HK-2 (cell line): Measurements from ENCODE around the gene CD3G.
"Not testable (repeated sequence)": the region's sequence is repeated elsewhere in the genome, so short reads cannot be mapped to it uniquely, and the experiment has no call there.

Source experiments
- DNase-seq: peaks from one replicate; pipeline ENCODE4 v3.0.0-alpha.2; 2018; ENCODE audit not compliant: unreplicated experiment

The CD3G gene

GRCh38 chr11:118379497-118379896 is 35.4 kb downstream of the CD3G start:
- DNase-seq: no peak

- DNase-seq: no peak
These were observed 36.4 kb downstream of the CD3G start for GRCh38 chr11:118380571-118380970.

GRCh38 chr11:118382954-118383353 is 38.8 kb downstream of the CD3G start:
- DNase-seq: no peak

GRCh38 chr11:118383657-118384056 is 39.5 kb downstream of the CD3G start:
- no peak for DNase-seq

DNA sequence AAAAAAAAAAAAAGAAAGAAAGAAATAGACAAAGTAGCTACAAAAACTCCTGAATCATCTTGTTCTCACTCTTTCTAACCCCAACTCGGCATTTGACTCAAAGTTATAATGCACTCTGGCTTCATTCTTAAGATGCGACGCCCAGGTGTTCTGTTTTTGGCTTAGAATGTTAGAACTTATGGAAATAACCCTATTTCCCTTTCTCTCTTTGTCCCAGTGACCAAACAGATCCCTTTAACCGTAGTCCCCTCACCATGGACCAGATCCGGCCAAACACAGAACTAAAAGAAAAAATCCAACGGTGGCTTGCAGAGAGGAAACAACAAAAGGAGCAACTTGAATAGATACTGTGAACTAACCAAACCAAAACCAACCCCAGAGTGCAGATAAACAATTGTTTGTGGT is 52.0 kb downstream of the CD3G start:
- DNase-seq: no peak

- no peak for DNase-seq
These were observed 53.3 kb downstream of the CD3G start for GRCh38 chr11:118397448-118397847.

DNA sequence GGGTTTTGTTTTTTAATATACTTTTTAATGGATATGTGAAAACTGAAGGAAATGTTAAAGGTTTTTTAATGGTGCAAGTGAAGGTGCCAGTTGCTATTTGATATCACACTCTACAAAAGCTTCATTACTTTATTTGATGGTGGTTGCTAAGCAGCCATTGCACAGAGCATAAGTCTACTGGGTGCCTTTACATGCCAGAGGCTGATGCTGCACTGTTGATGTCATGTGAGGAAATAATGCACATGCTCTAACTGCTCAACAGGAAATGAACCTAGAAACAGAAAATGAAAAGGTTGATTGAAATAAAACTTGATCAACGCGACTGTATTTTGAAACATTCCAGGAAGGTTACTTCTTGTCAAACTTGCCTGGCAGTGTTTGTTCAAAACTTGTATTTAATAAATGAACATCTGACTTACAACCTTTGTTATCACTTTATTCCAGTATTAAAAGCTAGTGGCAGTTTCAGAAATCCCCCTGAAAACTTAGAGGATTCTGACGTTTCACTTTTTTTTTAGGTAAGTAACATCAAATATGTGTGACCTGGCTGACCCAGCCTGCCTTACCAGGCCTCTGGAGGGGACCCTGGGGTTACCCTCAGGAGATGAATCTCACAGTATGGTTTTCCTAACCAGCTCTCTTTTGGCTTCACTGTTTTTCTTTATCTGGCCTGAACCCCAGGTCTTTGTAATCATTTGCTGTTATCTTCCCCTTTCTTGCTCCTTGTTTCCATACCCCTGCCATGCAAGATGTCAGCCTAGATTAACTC is 54.8 kb downstream of the CD3G start:
- DNase-seq: no peak

- DNase-seq: peak; percentile 83
These were observed 57.2 kb downstream of the CD3G start, which contains the start of gene ATP5MG for GRCh38 chr11:118401151-118401879. Gene ATP5MG (plus strand): TSS chr11:118401606. CDS start chr11:118401666, 60 bp downstream.

- no peak for DNase-seq
These were observed 57.9 kb downstream of the CD3G start for GRCh38 chr11:118401880-118402590.

DNA sequence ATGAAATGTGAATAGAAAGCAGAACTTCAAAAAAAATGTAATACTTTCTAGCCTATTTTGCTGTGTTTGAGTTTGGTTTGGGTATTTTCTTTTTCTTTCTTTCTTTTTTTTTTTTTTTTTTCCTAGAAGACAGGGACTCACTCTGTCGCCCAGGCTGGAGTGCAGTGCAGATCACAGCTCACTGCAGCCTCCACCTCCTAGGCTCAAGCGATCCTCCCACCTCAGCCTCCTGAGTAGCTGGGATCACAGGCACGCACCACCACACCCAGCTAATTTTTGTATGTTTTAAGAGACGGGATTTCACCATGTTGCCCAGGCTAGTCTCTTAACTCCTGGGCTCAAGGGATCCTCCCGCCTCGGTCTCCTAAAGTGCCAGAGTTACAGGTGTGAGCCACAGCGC is 58.5 kb downstream of the CD3G start:
- not testable (repeated sequence) for DNase-seq
